NCI-H2196 (cell line): ENCODE measurements around the gene VWA7.
"Not testable (repeated sequence)": the region's sequence is repeated elsewhere in the genome, so short reads cannot be mapped to it uniquely, and the experiment has no call there.

Experiments
- DNase-seq: peaks from one replicate; lab custom pipeline; 2025; ENCODE audit not compliant: unreplicated experiment; lab: John Stamatoyannopoulos, UW

VWA7 gene

DNA sequence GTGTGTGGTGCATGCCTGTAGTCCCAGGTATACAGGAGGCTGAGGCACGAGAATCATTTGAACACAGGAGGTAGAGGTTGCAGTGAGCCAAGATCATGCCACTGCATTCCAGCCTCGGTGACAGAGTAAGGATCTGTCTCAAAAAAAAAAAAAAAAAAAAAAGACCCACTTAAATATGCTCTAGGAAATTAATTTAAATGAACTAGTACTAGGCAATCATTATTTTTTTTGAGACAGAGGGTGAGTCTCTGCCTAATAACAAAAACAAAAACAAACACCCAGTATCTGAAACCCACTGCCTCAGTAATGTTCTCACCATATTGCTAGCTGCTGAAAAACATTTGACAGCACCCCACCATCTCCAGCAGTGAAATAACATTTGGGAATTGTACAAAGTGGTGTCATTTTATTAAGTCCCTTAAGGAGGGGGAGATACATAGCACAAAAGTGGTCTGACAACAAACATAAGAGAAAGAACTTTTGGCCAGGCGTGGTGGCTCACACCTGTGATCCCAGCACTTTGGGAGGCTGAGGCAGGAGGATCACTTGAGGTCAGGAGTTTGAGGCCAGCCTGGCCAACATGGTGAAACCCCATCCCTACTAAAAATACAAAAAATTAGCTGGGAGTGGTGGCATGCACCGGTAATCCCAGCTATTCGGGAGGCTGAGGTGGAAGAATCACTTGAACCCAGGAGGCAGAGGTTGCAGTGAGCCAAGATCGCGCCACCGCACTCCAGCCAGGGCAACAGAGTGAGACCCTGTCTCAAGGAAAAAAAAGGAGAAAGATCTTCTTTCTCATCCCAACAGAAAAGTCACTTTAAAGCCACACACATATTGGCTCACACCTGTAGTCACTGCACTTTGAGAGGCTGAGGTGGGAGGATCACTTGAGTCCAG lies 24.2 kb upstream of the VWA7 start:
- DNase-seq: not testable (repeated sequence)

DNA sequence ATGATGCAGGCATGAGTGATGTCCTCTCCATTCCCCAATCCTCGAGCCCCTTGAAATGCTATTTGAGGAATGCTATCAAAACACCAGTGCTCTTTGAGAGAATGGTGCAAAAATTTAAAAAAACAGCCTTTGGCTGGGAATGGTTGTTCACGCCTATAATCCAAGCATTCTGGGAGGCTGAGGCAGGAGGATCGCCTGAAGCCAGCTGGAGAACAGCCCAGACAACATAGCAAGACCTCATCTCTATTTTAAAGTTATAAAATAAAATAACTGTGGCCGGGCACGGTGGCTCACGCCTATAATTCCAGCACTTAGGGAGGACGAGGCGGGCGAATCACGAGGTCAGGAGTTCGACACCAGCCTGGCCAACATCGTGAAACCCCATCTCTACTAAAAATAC lies 22.7 kb upstream of the VWA7 start:
- DNase-seq: no peak

DNA sequence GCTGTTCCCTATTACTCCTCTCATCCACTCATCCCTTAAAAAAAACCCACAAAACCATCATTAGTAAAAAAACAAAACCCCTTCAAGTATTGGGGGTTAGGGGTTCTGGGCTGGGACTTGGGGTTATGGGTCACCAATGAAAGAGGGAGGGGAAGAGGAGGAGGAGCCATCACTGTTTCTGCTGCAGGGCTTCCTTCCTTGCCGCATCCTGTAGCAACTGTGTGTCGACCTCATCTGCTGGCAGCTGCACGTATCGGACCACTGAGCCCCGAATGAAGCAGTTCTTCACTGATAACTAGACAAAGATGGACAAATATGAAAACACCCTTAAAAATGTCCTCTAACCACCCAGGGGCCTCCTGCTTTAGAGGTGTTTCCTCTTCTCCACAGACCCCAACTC lies 20.5 kb upstream of the VWA7 start:
- no peak for DNase-seq

- no peak for DNase-seq
Observed at GRCh38 chr6:31796993-31797385, 19.9 kb upstream of the VWA7 start.

GRCh38 chr6:31795616-31796298 lies 18.6 kb upstream of the VWA7 start, which contains the start of gene VARS1:
Gene VARS1 (minus strand): TSS chr6:31795752. CDS start chr6:31795217, 535 bp downstream.
- DNase-seq: peak; percentile 94

GRCh38 chr6:31794866-31795615 lies 17.9 kb upstream of the VWA7 start:
- no peak for DNase-seq

GRCh38 chr6:31794294-31794865 lies 17.3 kb upstream of the VWA7 start:
- no peak for DNase-seq

DNA sequence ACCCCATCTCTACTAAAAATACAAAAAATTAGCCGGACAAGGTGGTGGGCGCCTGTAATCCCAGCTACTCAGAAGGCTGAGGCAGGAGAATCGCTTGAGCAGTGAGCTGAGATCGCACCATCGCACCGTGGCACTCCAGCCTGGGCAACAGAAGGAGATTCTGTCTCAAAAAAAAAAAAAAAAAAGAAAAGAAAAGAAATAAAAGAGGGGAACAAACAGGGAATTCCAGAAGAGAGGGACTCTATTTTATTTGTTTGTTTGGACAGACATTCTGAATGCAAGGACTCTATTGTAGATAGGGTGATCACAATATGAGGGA lies 16.8 kb upstream of the VWA7 start:
- not testable (repeated sequence) for DNase-seq

- no peak for DNase-seq
Observed at GRCh38 chr6:31792761-31793171, 15.6 kb upstream of the VWA7 start.

- DNase-seq: no peak
Observed at GRCh38 chr6:31792090-31792374, 14.9 kb upstream of the VWA7 start.

GRCh38 chr6:31791324-31792089 lies 14.4 kb upstream of the VWA7 start:
- DNase-seq: peak; percentile 37

- DNase-seq: no peak
Observed at GRCh38 chr6:31785475-31785874, 8.3 kb upstream of the VWA7 start.

DNA sequence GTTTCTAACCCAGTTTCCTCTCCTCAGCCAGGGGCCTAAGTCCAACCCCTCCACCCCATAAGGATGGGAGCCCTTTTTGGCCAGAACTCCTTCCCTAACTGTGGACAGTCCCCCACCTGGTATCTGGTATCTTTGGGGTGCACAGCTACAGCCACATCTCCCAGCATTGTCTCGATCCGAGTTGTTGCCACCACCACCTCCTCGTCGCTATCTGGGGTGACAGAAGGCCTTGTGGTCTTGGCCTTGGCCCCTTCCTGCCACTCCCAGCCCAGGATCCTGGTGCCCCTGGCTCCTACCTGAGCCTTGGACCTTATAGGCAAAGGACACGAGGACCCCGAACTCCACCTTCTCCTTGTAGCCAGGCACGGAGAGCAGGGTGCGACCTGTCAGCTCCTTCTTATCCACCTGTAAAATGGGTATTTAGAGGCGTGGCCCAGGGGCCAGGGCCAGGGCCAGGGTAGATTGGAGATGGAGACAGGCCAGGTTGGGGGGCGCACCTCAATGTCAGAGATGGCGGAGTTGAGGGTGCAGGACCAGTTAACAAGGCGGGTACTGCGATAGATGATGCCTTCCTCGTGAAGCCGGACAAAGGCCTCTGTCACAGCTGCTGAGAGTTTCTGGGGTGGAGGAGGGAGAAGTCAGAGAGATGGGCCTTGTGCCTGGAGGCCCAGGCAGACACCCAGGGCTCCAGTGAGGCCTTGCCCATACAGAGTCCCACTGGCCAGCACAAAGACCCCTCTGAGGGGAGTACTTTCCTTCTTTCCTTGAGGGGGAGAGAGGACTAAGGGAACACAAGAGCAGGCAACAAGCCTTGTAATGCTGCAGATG lies 7.2 kb upstream of the VWA7 start:
- no peak for DNase-seq

- DNase-seq: no peak
Observed at GRCh38 chr6:31782126-31782855, 5.2 kb upstream of the VWA7 start.

DNA sequence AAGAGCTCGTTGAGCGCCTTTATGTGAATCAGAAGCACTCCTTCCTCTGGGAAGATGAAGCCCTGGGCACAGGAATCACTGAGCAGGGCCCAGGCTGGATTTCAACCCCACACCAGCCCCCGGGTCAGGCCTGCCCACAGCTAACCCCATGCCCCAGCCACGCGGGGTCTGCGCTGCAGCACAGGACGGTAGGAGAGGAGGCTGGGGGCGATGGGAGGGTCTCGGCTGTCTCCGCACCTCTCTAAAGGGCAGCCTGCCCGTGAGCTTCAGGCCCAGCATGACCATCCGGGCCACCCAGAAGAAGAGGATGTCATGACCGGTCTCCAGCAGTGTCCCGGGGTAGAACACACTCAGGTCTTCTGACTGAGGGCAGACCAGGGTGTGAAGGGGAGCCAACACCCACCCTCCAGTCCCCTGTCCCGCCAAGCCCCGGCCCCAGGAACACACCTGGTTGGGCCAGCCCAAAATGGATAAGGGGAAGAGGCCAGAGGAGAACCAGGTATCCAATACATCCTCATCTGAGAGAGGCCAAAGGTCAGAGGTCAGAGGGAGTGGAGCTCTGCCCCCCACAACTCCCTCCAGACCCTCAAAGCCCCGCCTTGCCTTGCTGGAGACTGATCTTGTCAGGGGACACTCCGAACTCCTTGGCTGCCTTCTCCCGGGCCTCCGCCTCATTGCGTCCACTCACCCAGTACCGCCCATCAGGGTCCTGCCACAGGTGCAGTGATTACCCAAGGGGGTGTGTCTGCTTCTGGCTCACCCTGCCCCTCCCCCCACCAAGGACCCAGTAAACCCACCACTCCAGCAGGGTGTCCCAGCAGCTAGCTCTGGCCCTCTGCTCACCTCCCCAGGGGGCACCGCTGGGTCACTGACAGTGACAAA lies 4.4 kb upstream of the VWA7 start:
- no peak for DNase-seq

DNA sequence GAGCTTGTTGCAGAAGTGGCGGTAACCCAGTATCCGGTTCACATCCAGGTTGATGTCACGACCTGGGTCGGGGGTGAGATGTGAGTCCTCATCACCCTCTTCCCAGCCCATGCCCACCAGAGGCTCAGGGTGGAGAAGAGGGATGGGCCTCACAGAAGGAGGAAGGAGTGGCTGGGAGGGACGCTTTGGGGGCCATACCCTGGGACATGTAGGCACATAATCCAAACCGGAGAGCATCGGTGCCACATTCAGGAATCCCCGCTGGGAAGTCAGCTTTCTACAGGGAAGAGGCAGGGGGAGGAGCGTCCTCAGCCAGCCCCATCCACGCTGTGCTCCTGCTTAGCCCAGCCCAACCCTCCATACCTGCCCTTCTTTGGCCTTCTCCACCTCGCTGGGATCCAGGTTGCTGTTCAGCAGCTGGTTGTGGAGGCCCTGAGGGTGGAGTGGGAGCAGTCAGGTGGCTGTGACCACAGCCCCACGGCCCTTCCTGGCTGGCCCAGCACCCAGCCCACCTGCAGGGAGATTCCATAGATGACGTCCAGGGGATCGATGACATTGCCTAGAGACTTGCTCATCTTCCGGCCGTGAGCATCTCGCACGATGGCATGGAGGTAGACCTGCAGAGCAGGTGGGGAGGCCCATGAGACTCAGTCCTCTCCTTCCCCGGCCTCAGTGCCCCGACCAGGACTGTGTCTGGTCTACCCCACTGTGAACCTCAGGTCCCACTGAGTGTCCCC lies 3.5 kb upstream of the VWA7 start:
- no peak for DNase-seq

DNA sequence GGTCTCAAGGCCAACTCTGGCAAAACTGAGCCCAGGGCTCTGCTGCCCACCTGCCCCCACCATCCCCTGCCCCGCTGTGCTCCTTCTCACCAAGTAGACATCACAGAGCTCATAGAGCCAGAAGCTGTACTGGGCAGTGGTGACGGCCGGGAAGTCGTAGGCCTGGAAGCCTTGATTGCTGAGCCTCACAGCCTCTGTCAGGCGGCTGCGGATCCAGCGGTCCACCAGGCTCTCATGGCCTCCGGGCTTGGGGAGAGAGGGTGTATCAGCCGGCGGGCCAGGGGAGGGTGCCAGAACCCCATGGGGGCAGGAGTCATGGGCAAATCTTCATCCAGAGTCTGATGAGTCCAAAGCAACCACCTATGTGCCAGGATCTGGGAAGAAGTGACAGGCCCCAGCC lies 2.8 kb upstream of the VWA7 start:
- DNase-seq: no peak
